MCF 10A (cell line): ENCODE data around the gene GADL1. TPM values are rescaled to one million over a fixed set of nuclear protein-coding genes. Genes with fewer than 3 reads are reported as not detected.

Experiments used
- BruUV-seq: library from RNA; stranded (reverse); fragments of 400-500 nt; replicated peaks from 2 replicates; lab custom pipeline; 2021; lab: Mats Ljungman, UMichigan
- CTCF ChIA-PET: fragments of 300-600 bp; sonication (Branson Sonifier 250); formaldehyde crosslinking; extraction: SDS; loops from one replicate; lab custom pipeline; 2021; ENCODE audit warnings: antibody characterized with exemption, inconsistent platforms; lab: Yijun Ruan, JAX
- POLR2A ChIA-PET: fragments of 300-600, 350-650 bp; sonication (Branson Sonifier 250); formaldehyde crosslinking; extraction: SDS; loops from one replicate; lab custom pipeline; 2020; ENCODE audit warnings: antibody characterized with exemption, inconsistent platforms; lab: Yijun Ruan, JAX
- DNase-seq: peaks from one replicate; pipeline ENCODE4 v3.0.0-alpha.2; 2018; ENCODE audit not compliant: unreplicated experiment
- H3K27ac Mint-ChIP-seq: one replicate; pipeline ENCODE4 v1.8.0; 2022; ENCODE audit warnings: mild to moderate bottlenecking, low read depth, mixed read lengths; ENCODE audit not compliant: unreplicated experiment
- H3K27me3 Mint-ChIP-seq: one replicate; pipeline ENCODE4 v1.8.0; 2022; ENCODE audit warnings: mixed read lengths; ENCODE audit not compliant: insufficient read depth, unreplicated experiment
- H3K36me3 Mint-ChIP-seq: one replicate; pipeline ENCODE4 v1.8.0; 2022; ENCODE audit warnings: mild to moderate bottlenecking, moderate library complexity, mixed read lengths; ENCODE audit not compliant: insufficient read depth, unreplicated experiment
- H3K4me1 Mint-ChIP-seq: one replicate; pipeline ENCODE4 v1.8.0; 2022; ENCODE audit warnings: mixed read lengths; ENCODE audit not compliant: insufficient read depth, unreplicated experiment
- H3K4me3 Mint-ChIP-seq: one replicate; pipeline ENCODE4 v1.8.0; 2022; ENCODE audit warnings: mild to moderate bottlenecking, moderate library complexity, mixed read lengths; ENCODE audit not compliant: unreplicated experiment
- H3K9me3 Mint-ChIP-seq: one replicate; pipeline ENCODE4 v1.8.0; 2022; ENCODE audit warnings: mixed read lengths; ENCODE audit not compliant: unreplicated experiment
- CTCF ChIP-seq: fragments of 200-600 bp; IDR thresholded peaks from one replicate; pipeline ENCODE4 v1.8.0; 2022; ENCODE audit warnings: antibody characterized with exemption, mild to moderate bottlenecking; ENCODE audit not compliant: unreplicated experiment
- intact Hi-C: fragments of 100-400 bp; cut with micrococcal nuclease; formaldehyde crosslinking; loops from 2 replicates; pipeline ENCODE4 v1.14.1; 2022
- total RNA-seq: library from RNA; stranded (reverse); gene quantifications from 2 replicates; pipeline ENCODE4 v1.2.3, GENCODE V29; 2022

The GADL1 gene
- total RNA-seq, 1 experiment from 2014 or later: not detected

GRCh38 chr3:30730967-30731366 lies 163.5 kb downstream of the GADL1 start:
- CTCF ChIA-PET: no interaction called here
- Mint-ChIP-seq H3K9me3 (no peaks in the 10 kb centered on the region), H3K36me3 (no peaks in the 10 kb centered on the region), H3K27me3 (peaks cover 11% of the 10 kb centered on the region), H3K27ac (no peak overlapping the region), H3K4me1 (no peaks in the 10 kb centered on the region), H3K4me3 (no peak overlapping the region)
- intact Hi-C loops: no loop called here
- DNase-seq: no peak
- no peak for TF ChIP-seq CTCF
- BruUV-seq: no TSS peak
- POLR2A ChIA-PET: no interaction called here

- Mint-ChIP-seq H3K36me3 (no peaks in the 10 kb centered on the region), H3K27ac (no peak overlapping the region), H3K27me3 (peaks cover 11% of the 10 kb centered on the region), H3K4me1 (no peaks in the 10 kb centered on the region), H3K9me3 (peaks cover 9% of the 10 kb centered on the region), H3K4me3 (no peak overlapping the region)
- CTCF ChIA-PET: interaction anchor here (1.5 kb wide), 1 partner anchor 37 kb away, joined by 6 read pairs; no protein-coding TSS in a partner anchor
- intact Hi-C loops: no loop called here
- BruUV-seq: no TSS peak
- POLR2A ChIA-PET: no interaction called here
- TF ChIP-seq CTCF: no peak
- DNase-seq: no peak
These were observed 164.5 kb downstream of the GADL1 start for GRCh38 chr3:30729936-30730335.

GRCh38 chr3:30729512-30729911 lies 164.9 kb downstream of the GADL1 start:
- no peak for TF ChIP-seq CTCF
- no peaks in the 10 kb centered on the region for H3K4me1 Mint-ChIP-seq
- no peak overlapping the region for H3K4me3 Mint-ChIP-seq
- H3K27me3 Mint-ChIP-seq: peaks cover 11% of the 10 kb centered on the region
- no peak overlapping the region for H3K27ac Mint-ChIP-seq
- intact Hi-C loops: no loop called here
- no peaks in the 10 kb centered on the region for H3K36me3 Mint-ChIP-seq
- ChIA-PET POLR2A (no interaction called here), CTCF (interaction anchor here (1.5 kb wide), 1 partner anchor 36 kb away, joined by 6 read pairs; no protein-coding TSS in a partner anchor)
- BruUV-seq: no TSS peak
- no peak for DNase-seq
- peaks cover 9% of the 10 kb centered on the region for H3K9me3 Mint-ChIP-seq

- POLR2A ChIA-PET: no interaction called here
These were observed 166.3 kb downstream of the GADL1 start for GRCh38 chr3:30728143-30728542.

More at GRCh38 chr3:30728143-30728542, 166.3 kb downstream of the GADL1 start:
- H3K9me3 Mint-ChIP-seq: peaks cover 9% of the 10 kb centered on the region
- H3K27ac Mint-ChIP-seq: no peak overlapping the region
- no peaks in the 10 kb centered on the region for H3K4me1 Mint-ChIP-seq
- no peak overlapping the region for H3K4me3 Mint-ChIP-seq
- H3K27me3 Mint-ChIP-seq: peaks cover 2% of the 10 kb centered on the region
- intact Hi-C loops: no loop called here
- no peak for DNase-seq
- no peak for TF ChIP-seq CTCF
- CTCF ChIA-PET: interaction anchor here (0.6 to 0.9 kb wide), 3 partner anchors 35 to 715 kb away, joined by 3 read pairs; no protein-coding TSS in a partner anchor
- H3K36me3 Mint-ChIP-seq: no peaks in the 10 kb centered on the region
- no TSS peak for BruUV-seq
